Caco-2 (cell line): ENCODE data around the gene TNPO3. TPM values are rescaled to one million over a fixed set of nuclear protein-coding genes. Genes with fewer than 3 reads are reported as not detected.

Experiments used
- BruUV-seq: library from RNA; stranded (reverse); fragments of 400-500 nt; replicated peaks from 2 replicates; lab custom pipeline; 2021; lab: Mats Ljungman, UMichigan
- CTCF ChIA-PET: fragments of 300-600 bp; sonication (Branson Sonifier 250); formaldehyde crosslinking; loops from one replicate; lab custom pipeline; 2022; ENCODE audit warnings: antibody characterized with exemption; lab: Charles Lee
- POLR2A ChIA-PET: fragments of 300-600 bp; sonication (Branson Sonifier 250); formaldehyde crosslinking; loops from one replicate; lab custom pipeline; 2022; ENCODE audit warnings: antibody characterized with exemption; lab: Charles Lee
- DNase-seq, 2 experiments: peaks; one replicate each; pipeline versions ENCODE4 v3.0.0 to v3.0.0-alpha.2; 2020 to 2022
- H3K27me3 ChIP-seq: replicated peaks from 2 replicates; pipeline ENCODE4 v1.6.0; 2011; ENCODE audit warnings: low read length; ENCODE audit not compliant: control insufficient read depth, insufficient read depth
- H3K36me3 ChIP-seq: 2 replicates; pipeline ENCODE4 v1.5.1; 2011; ENCODE audit warnings: low read length; ENCODE audit not compliant: control insufficient read depth, insufficient read depth
- H3K4me1 ChIP-seq: fragments of 250-450 bp; sonication (Bioruptor Pico); 2 replicates; pipeline ENCODE4 v1.5.1; 2020; ENCODE audit warnings: mild to moderate bottlenecking
- H3K4me3 ChIP-seq: 2 replicates; pipeline ENCODE4 v1.5.1; 2011; ENCODE audit warnings: low read depth, mild to moderate bottlenecking, control low read depth, low read length
- H3K9me3 ChIP-seq: fragments of 250-450 bp; sonication (Bioruptor Pico); 2 replicates; pipeline ENCODE4 v1.5.1; 2020; ENCODE audit warnings: mild to moderate bottlenecking, moderate library complexity
- H3K27ac Mint-ChIP-seq: one replicate; pipeline ENCODE4 v1.8.0; 2022; ENCODE audit warnings: mixed read lengths; ENCODE audit not compliant: unreplicated experiment
- H3K27me3 Mint-ChIP-seq: one replicate; pipeline ENCODE4 v1.8.0; 2022; ENCODE audit warnings: mixed read lengths; ENCODE audit not compliant: insufficient read depth, unreplicated experiment
- H3K36me3 Mint-ChIP-seq: one replicate; pipeline ENCODE4 v1.8.0; 2022; ENCODE audit warnings: mild to moderate bottlenecking, mixed read lengths; ENCODE audit not compliant: insufficient read depth, unreplicated experiment
- H3K4me1 Mint-ChIP-seq: one replicate; pipeline ENCODE4 v1.8.0; 2022; ENCODE audit warnings: low read depth, mixed read lengths; ENCODE audit not compliant: unreplicated experiment
- H3K4me3 Mint-ChIP-seq: one replicate; pipeline ENCODE4 v1.8.0; 2022; ENCODE audit warnings: mild to moderate bottlenecking, moderate library complexity, mixed read lengths; ENCODE audit not compliant: unreplicated experiment
- H3K9me3 Mint-ChIP-seq: one replicate; pipeline ENCODE4 v1.8.0; 2022; ENCODE audit warnings: mixed read lengths; ENCODE audit not compliant: unreplicated experiment
- CTCF ChIP-seq, 2 experiments: fragments of 200-600 bp in 1 of 2; IDR thresholded peaks; 1 replicate in 1 of 2; 2 replicates in 1 of 2; pipeline versions ENCODE4 v1.5.1 to v1.8.0; 2011 to 2022; ENCODE audit warnings: antibody characterized with exemption in 1 of 2, control low read depth in 1 of 2, inconsistent platforms in 1 of 2, low read depth in 1 of 2, low read length in 1 of 2, mild to moderate bottlenecking in 1 of 2, moderate library complexity in 1 of 2; ENCODE audit not compliant: insufficient read depth in 1 of 2, severe bottlenecking in 1 of 2, unreplicated experiment in 1 of 2
- intact Hi-C: fragments of 100-400 bp; cut with micrococcal nuclease; formaldehyde crosslinking; loops from one replicate; pipeline ENCODE4 v1.10.0; 2022; ENCODE audit not compliant: unreplicated experiment
- total RNA-seq: library from RNA; stranded (reverse); gene quantifications from 2 replicates; pipeline ENCODE4 v1.2.3, GENCODE V29; 2022

Gene TNPO3
- total RNA-seq, 1 experiment from 2014 or later, result 59.8 TPM

DNA sequence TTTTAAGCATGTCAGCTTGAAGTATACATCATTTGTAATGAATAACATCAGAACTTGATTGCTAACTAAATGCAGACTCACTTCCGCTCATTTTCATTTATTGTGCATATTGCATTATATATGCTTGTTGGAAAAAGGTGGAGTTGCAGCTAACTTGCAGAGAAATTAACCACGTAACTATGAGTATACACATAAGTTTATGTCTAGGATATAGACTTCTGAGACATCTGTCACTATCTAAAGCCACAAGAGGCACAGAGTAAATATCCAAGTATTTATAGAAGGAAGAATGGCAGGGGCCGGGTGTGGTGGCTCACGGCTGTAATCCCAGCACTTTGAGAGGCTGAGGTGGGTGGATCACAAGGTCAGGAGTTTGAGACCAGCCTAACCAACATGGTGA is 47.3 kb downstream of the TNPO3 start:
- intact Hi-C loops, result no loop called here
- Histone ChIP-seq H3K4me1 (no peaks in the 10 kb centered on the region), H3K27me3 (no peaks in the 10 kb centered on the region), H3K9me3 (no peaks in the 10 kb centered on the region), H3K4me3 (no peak overlapping the region), H3K36me3 (no peaks in the 10 kb centered on the region)
- no TSS peak for BruUV-seq
- Mint-ChIP-seq H3K4me1 (no peaks in the 10 kb centered on the region), H3K27ac (no peak overlapping the region), H3K4me3 (no peak overlapping the region), H3K27me3 (no peaks in the 10 kb centered on the region), H3K36me3 (peaks cover 44% of the 10 kb centered on the region), H3K9me3 (no peaks in the 10 kb centered on the region)
- ChIA-PET CTCF (no interaction called here), POLR2A (no interaction called here)
- TF ChIP-seq CTCF (IDR thresholded peaks at IDR 0.05; ENCODE audit: insufficient read depth in 1 of 2, low read depth in 1 of 2, low read length in 1 of 2, severe bottlenecking in 1 of 2, unreplicated experiment in 1 of 2), result no peak
- no peak for DNase-seq

DNA sequence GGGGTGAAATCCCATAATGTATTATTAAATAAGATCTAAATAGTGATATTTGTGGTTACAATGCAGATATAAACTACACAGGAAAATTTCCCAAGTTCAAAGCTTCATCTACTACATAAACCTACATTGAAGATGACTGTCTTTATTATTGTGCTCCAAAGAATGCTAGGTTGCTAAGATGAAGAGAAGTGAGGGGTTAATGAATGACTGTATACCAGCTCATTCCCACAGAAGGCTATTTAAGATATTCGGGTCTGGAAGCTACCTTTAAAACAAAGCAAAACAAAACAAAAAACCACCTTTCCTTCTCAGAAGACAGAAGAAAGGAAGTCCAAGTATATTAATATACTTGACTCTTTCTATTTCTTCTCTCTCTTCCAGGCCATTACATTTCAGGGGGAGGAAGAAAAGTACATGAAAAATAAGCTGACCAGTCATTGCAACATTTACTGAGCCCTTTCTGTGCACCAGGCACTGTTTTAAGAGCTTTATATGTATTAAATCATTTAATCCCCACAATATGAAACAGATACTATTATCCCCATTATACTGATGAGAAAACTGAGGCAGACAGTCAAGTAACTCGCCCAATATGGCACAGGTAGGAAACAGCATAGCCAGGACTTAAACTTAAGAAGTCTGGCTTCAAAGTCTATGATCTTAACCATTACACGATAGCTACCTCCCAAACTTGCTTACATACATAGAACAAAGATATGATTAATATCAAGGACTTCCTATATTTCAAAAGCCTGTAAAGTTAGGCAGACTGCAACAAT is 48.1 kb downstream of the TNPO3 start:
- no peak for TF ChIP-seq CTCF (IDR thresholded peaks at IDR 0.05; ENCODE audit: insufficient read depth in 1 of 2, low read depth in 1 of 2, low read length in 1 of 2, severe bottlenecking in 1 of 2, unreplicated experiment in 1 of 2)
- H3K36me3 Mint-ChIP-seq, result peaks cover 51% of the 10 kb centered on the region

DNA sequence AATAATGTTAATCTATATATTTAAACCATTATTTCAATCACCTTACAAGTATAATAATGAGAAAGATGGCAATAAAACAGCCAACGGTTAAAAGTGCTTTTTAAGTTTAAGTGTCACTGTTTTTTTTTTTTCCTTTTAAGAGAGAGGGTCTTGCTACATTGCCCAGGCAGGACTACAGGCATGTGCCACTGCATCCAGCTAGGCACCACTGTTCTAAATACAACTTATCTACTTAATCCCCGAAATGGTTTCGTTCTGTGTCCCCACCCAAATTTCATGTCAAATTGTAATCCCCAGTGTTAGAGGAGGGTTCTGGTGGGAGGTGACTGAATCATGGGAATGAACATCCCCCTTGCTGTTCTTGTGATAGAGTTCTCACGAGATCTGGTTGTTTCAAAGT is 49.7 kb downstream of the TNPO3 start:
- no peaks in the 10 kb centered on the region for H3K9me3 ChIP-seq
- H3K4me1 ChIP-seq, result no peaks in the 10 kb centered on the region
- no peaks in the 10 kb centered on the region for H3K36me3 ChIP-seq
- no peak overlapping the region for H3K4me3 ChIP-seq
- Mint-ChIP-seq H3K4me3 (no peak overlapping the region), H3K36me3 (peaks cover 46% of the 10 kb centered on the region), H3K27me3 (no peaks in the 10 kb centered on the region), H3K9me3 (no peaks in the 10 kb centered on the region), H3K4me1 (no peaks in the 10 kb centered on the region), H3K27ac (no peak overlapping the region)
- intact Hi-C loops, result no loop called here
- POLR2A ChIA-PET, result no interaction called here
- no peaks in the 10 kb centered on the region for H3K27me3 ChIP-seq
- BruUV-seq, result no TSS peak
- no peak for DNase-seq
- CTCF ChIA-PET, result no interaction called here
- TF ChIP-seq CTCF (IDR thresholded peaks at IDR 0.05; ENCODE audit: insufficient read depth in 1 of 2, low read depth in 1 of 2, low read length in 1 of 2, severe bottlenecking in 1 of 2, unreplicated experiment in 1 of 2), result no peak

More for the DNA sequence above, 48.1 kb downstream of the TNPO3 start:
- Histone ChIP-seq H3K9me3 (no peaks in the 10 kb centered on the region), H3K4me1 (no peaks in the 10 kb centered on the region), H3K36me3 (no peaks in the 10 kb centered on the region), H3K4me3 (no peak overlapping the region), H3K27me3 (no peaks in the 10 kb centered on the region)
- BruUV-seq, result no TSS peak
- POLR2A ChIA-PET, result no interaction called here
- CTCF ChIA-PET, result no interaction called here
- DNase-seq, result no peak
- Mint-ChIP-seq H3K4me1 (no peaks in the 10 kb centered on the region), H3K27ac (no peak overlapping the region), H3K9me3 (no peaks in the 10 kb centered on the region), H3K27me3 (no peaks in the 10 kb centered on the region), H3K4me3 (no peak overlapping the region)
- intact Hi-C loops, result no loop called here
